H1 (cell line): Measurements from ENCODE around the gene KCNT1. TPM values are rescaled to one million over a fixed set of nuclear protein-coding genes. Genes with fewer than 3 reads are reported as not detected.

Source experiments
- ATF3 ChIP-seq: IDR thresholded peaks from 2 replicates; pipeline ENCODE4 v1.6.1; 2011; ENCODE audit warnings: low read depth, mild to moderate bottlenecking, low read length; ENCODE audit not compliant: insufficient read depth
- BACH1 ChIP-seq: IDR thresholded peaks from 2 replicates; pipeline ENCODE4 v1.6.1; 2012; ENCODE audit warnings: low read length, improper control_type of control experiment
- CEBPB ChIP-seq: IDR thresholded peaks from 2 replicates; pipeline ENCODE4 v1.6.1; 2012; ENCODE audit warnings: low read depth, low read length
- CHD7 ChIP-seq: fragments of 300-600 bp; sonication (generic); IDR thresholded peaks from 2 replicates; pipeline ENCODE4 v1.7.1; 2012; ENCODE audit warnings: low read length, moderate library complexity, mild to moderate bottlenecking, inconsistent platforms; ENCODE audit not compliant: insufficient replicate concordance
- POLR2A ChIP-seq, 2 experiments: IDR thresholded peaks; 1 replicate in 1 of 2; 2 replicates in 1 of 2; pipeline ENCODE4 v1.6.1; 2011; ENCODE audit warnings: low read depth in 2 of 2, low read length in 2 of 2, mild to moderate bottlenecking in 2 of 2; ENCODE audit errors: control extremely low read depth in 1 of 2
- SAP30 ChIP-seq: fragments of 300-600 bp; sonication (generic); IDR thresholded peaks from 2 replicates; pipeline ENCODE4 v1.7.1; 2012; ENCODE audit warnings: low read length, moderate library complexity, mild to moderate bottlenecking, inconsistent platforms; ENCODE audit not compliant: insufficient read depth, insufficient replicate concordance
- SP4 ChIP-seq: IDR thresholded peaks from 2 replicates; pipeline ENCODE4 v1.6.1; 2012; ENCODE audit warnings: low read length, inconsistent platforms
- polyA plus RNA-seq, 7 experiments: library from polyadenylated mRNA; depleted of rRNA in 3 of 7; stranded (reverse) in 5 of 7; unstranded in 2 of 7; fragments of >200 nt in 5 of 7; fragments of 200-250 nt in 2 of 7; gene quantifications; 1 replicate in 5 of 7; 2 replicates in 1 of 7; 4 replicates in 1 of 7; pipeline versions ENCODE4 v1.2.1 to v1.2.3, GENCODE V29; 2011 to 2013; ENCODE audit warnings: missing spikeins in 2 of 7, mixed read lengths in 2 of 7
- total RNA-seq: library from RNA; stranded (reverse); fragmentation: NEBNext Ultra II Directional; extraction: Animal tissue kit (Norgen Biotek cat#: 25700); gene quantifications from 2 replicates; pipeline ENCODE4 v1.2.1, GENCODE V29; 2021

The KCNT1 gene
- total and polyA plus RNA-seq, 2 of the 8 experiments (the other 6 are each of a cell fraction or from before 2014, with no cell fraction given), result 0.13 to 0.20 TPM

- TF ChIP-seq CHD7, result no peak
- no peak for TF ChIP-seq BACH1
- TF ChIP-seq SP4, result no peak
- no peak for TF ChIP-seq POLR2A (IDR thresholded peaks at IDR 0.05; ENCODE audit: control extremely low read depth in 1 of 2, low read depth in 2 of 2, low read length in 2 of 2)
- TF ChIP-seq ATF3, result no peak
- TF ChIP-seq SAP30, result no peak
- no peak for TF ChIP-seq CEBPB
Measured at GRCh38 chr9:135664266-135664665, 37.7 kb upstream of the KCNT1 start (continued).
